Measurements from ENCODE around the gene PLA2G2D. TPM values are rescaled to one million over a fixed set of nuclear protein-coding genes. Genes with fewer than 3 reads are reported as not detected.
"Not testable (repeated sequence)": the region's sequence is repeated elsewhere in the genome, so short reads cannot be mapped to it uniquely, and the experiment has no call there.

Gene PLA2G2D
- total RNA-seq, 1 experiment from 2014 or later: not detected

DNA sequence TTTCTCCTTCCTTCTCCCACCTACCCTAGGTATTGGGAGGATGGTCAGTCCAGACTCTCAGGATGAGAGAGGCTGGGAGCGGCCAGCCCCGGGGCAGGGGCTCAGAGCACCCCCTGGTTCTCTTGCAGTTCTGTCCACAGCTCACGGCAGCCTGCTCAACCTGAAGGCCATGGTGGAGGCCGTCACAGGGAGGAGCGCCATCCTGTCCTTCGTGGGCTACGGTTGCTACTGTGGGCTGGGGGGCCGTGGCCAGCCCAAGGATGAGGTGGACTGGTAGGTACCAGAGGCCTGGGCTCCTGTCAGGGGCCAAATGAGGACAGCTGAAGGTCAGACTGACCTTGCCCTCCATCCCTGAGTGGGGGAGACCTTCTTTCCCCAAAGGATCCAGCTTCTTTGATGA lies 24.0 kb upstream of the PLA2G2D start:
- no peak for DNase-seq (ENCODE audit: low read depth)

DNA sequence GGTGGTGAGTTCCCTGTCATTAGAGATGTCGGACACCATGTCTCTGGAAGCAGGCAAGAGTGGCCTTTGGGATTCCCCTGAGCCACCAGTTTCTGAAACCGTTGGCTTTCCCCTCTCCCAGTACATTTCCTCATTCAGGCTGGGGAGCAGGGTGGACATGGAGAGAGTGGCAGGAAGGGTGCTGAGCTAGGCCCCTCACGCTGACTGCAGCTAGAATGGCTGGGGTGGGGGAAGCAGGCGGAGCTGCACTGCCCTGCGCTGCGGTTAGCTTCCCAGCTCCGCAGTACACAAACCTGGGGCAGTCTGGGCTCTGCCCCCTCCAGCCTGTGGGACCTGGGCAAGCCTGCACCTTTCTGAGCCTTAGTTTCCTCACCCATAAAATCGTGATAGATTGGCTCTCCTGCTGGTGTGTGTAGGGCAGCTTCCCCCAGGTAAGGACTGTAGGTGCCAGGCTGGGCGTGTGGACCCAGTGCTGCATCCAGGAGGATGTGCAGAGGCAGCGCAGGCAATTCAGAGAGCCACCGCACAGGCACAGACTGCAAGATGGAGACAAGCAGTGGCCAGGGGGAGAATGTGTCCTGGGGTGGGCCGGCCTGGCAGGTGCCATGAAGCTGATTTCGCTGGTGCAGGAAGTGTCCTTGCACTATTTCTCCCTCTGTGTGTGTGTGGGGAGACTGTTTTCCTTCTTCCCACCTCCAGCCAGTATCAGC lies 22.8 kb upstream of the PLA2G2D start:
- DNase-seq (ENCODE audit: low read depth): no peak

DNA sequence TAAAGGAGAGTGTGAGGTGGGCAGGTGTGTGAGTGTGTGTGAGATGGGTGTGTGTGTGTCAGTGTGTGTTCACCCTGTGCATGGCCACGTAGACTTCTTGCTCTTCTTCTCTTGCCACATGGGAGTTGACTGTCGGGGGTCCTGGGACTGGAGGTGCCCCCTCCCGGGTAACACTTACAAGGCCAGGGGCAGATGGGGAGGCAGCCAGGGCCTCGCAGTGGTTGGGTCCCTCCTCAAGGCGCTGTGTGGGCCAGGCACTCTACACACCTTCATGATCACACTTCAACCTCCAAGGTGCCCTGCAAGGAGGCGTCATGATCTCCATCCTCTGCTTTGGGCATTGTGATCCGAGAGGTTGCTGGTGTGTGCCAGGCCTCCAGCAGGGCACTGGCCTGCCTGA lies 22.1 kb upstream of the PLA2G2D start:
- DNase-seq (ENCODE audit: low read depth): no peak

DNA sequence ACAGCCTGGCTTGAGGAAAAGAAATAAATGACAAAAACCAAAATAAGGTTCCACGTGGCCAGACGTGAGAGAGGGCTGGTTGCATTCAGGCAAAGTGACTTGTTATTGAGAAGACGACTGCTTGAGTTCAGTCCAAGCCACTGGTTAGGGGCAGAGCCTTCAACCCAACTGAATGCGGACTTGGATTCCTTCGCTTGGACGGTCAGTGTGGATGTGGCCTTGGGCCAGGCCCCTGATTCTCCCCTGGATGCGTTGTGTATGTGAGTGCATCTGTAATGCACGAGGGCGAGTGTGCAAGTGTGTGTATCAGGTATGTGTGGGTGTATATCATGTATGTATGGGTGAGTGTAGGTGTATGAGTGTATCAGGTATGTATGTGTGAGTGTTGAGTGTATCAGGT lies 21.7 kb upstream of the PLA2G2D start:
- no peak for DNase-seq (ENCODE audit: low read depth)

DNA sequence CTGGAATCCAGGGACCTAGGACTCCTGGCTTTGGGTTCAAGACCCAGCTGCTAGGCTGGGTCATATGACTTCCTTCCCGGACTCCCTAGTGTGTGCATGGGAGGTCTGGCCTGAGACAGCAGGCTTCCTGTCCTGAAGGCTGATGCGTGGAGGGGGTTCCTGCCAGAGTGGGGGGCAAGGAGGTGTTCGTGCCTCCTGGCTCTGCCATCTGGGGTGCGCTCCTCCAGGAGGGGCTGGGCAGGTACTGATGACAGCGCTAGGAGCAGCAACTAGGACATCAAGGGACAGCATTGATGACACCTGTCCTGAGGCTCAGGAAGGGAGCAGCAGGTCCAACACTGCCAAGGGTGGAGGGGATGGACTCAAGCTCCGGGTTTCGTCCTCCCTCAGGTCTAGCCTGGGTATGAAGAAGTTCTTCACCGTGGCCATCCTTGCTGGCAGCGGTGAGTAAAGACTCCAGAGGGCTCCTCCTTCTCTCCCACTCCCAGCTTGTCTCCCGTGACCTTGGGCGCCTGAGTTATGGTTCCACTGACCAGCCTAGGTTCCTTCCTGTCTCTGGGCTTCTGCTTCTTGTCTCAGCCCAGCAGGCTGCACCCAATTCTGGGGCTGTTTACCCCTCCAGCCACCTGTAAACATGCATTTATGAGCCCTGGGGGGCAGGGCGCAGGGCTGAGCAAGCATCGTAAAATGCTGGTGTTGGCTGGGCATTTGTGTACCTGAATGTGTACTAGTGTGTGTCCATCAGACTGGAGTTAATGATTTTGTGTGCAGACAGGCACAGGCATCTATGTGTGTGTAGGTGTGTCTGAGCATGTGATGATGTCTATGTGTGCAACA lies 20.7 kb upstream of the PLA2G2D start:
- DNase-seq (ENCODE audit: low read depth): no peak

DNA sequence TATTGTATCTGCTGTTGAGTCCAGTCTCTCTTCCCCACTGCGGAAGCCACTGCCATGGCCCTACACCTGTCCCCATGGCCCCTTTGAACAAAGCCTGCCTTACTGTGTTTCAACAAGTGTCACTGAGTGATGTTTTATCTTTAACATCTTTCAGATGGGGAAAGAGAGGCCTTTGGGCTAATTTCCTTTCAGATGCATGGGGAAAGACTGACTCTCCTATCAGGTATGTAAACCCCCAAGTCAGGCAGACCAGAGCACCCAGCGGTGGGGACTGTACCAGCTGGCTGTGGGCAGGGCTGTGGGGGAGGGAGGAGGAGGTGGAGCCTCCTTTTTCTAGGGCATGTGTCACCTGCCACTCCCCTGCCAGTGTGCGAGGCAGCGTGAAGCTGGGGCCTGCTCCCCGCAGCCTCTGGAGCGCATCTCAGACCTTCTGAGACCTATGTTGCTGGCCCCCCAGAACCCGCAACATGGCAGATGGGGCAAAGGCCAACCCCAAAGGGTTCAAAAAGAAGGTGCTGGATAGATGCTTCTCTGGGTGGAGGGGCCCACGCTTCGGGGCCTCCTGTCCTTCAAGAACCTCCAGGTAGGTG lies 19.7 kb upstream of the PLA2G2D start, which contains the start of gene PLA2G2F:
Gene PLA2G2F (plus strand): TSS at position 363 of the 590 bp plus-strand sequence. CDS start 105 bp downstream, at position 468.
- DNase-seq (ENCODE audit: low read depth): no peak

DNA sequence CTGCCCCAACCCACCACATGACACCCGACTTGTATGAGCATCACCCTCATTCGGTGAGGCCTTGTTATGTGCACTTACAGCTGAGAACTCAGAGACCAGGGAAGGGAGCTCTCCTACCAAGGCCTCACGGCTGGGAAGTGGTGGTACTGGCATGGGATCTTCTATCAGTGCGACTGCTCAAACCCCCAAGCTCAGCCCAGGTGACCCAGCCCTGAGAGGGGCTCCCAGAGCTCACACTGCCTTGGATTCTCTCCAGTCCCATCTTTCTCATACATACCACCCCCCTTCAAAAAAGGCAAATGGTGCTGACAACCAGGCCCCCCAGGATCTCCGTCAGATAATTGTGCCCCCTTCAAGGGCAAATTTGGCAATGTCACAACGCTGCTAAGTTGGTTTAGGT lies 19.0 kb upstream of the PLA2G2D start:
- no peak for DNase-seq (ENCODE audit: low read depth)

DNA sequence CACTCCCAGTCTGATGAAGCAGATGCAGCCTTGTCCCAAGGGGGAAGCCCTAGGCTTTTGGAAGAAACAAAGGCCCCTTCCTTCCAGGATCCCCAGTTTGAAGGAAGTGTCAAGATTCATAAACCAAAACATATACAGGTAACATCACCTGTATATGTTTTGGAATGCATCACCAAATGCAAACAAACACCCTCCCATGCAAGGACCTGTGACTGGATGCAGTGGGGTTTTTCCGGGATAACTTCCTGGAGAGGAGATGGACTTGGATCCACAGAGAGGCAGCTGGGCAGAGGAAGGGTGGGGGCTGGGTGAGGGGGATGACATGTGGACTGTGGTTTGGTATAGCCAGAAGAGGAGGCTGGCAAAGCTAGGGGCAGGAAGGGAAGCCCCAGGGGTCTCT lies 18.3 kb upstream of the PLA2G2D start:
- DNase-seq (ENCODE audit: low read depth): no peak

DNA sequence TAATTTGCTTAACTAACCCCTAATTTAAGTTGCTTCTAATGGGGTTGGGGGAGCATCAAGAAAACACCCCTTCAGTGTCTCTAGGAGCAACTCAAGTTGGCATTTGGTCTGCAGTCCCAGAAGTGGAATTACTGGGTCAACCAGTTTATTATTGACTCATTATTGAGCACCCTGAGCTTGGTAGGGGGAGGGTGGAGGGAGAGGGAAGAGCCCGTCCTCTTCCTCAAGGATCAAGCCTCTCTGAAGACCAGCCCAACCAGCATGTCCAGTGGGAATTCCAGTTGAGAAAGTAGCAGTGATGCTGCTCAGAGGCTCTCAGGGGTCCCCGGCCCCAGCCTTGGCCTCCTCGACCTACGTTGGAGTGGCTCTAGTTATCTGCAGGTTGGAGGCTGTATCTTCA lies 17.7 kb upstream of the PLA2G2D start:
- no peak for DNase-seq (ENCODE audit: low read depth)

DNA sequence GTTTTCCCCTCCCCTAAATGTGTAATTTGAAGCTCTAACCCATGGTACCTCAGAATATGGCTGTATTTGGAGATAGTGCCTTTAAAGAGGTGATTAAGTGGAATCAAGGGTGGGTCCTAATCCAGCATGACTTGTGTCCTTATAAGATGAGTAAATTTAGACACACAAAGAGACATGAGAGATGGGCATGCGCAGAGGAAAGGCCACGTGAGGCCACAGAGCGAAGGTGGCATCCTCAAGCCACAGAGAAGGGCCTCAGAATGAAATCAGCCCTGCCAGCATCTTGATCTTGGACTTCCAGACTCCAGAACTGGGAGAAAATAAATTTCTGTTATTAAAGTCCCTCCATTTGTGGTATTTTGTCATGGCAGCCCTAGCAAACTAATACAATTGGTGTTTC lies 16.9 kb upstream of the PLA2G2D start:
- DNase-seq (ENCODE audit: low read depth): no peak

DNA sequence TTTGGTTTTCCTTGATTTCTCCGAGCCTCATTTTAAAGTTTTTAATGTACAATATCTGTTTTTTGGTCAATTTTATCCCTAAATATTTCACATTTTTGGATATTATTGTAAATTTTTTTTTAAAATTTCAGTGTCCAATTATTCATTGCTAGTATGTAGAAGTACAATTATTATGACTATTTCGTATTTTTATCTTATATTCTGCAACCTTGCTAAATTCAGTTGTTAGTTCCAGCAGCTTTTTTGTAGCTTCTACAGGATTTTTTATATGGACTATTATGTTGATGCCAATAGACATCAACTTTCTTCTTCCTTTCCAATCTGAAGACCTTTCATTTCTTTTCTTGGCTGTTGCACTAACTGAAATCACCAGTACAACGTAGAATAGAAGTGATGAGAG lies 15.7 kb upstream of the PLA2G2D start:
- DNase-seq (ENCODE audit: low read depth): no peak

DNA sequence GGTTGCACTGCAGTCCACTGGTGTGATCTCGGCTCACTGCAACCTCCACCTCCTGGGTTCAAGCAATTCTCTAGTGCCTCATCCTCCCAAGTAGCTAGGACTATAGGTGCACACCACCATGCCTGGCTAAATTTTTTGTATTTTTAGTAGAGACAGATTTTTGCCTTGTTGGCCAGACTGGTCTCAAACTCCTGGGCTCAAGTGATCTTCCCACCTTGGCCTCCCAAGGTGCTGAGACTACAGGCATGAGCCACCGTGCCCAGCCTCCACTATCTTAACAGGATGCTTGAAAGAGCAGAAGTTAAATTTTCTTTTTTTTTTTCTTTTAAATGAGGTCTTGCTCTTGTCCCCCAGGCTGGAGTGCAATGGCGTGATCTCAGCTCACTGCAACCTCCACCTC lies 11.2 kb upstream of the PLA2G2D start:
- not testable (repeated sequence) for DNase-seq (ENCODE audit: low read depth)

DNA sequence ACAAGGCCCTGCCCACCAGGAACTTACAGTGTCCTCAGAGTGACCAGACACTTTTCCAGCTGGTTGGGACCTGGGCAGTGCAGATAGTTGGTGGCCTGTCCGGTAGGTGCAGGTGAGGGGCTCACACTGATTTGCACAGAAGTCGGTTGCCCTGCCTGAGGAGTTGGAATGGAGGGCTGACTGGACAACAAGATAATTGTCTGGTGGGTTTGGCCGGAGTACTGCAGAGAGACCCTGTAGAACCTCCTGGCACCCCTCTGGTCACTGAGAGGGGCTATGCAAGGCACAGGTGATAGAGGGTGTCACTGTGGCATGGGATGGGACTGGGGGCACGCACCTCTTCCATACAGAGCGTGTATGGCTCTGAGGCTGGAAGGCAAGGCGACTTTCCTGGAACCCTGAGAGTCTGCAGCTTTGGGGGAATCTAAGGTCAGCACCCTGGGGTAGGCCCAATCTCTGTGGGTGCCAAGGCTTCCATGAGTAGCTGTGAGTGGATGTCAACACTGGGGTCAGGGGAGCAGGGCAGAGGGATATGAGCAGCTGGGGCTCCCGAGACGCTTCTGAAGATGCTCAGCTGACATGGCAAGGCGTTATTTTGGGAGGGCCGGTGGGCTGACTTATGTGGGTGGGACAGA lies 7.6 kb upstream of the PLA2G2D start:
- DNase-seq (ENCODE audit: low read depth): no peak

DNA sequence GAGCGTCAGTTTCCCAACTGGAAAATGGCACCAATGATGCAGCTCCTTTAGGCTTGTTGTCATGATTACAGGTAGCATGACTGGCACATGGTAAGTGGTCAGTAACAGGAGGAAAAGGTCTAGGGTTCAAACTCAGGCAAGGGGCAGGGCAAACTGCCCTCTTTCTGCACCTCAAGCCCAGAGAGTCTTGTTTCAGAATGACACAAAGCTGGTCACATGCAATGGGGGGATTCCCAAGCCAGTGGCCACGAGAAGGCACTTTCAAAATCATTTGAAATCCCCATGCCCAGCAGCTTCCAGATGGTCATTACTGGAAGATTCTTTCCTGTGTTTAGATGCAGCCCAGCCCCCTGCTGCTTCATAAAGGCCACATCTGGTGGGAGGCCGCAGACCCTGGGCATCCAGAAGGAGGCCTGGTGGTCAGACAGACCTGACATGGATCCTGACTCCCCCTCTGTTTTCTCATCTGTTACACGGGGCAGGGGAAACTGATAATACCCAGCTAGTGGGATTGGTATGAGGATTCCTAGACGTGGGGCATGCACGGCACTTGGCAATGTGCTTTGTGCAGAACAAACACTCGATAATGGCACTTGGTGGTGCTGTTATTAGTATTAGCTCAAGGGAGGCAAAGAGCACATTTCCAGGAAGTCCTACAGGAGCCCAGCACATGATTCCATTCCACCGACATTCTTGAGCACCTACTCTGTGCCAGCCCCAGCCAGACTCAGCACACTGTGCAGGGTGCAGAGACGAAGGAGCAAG lies 6.9 kb upstream of the PLA2G2D start:
- DNase-seq (ENCODE audit: low read depth): no peak

DNA sequence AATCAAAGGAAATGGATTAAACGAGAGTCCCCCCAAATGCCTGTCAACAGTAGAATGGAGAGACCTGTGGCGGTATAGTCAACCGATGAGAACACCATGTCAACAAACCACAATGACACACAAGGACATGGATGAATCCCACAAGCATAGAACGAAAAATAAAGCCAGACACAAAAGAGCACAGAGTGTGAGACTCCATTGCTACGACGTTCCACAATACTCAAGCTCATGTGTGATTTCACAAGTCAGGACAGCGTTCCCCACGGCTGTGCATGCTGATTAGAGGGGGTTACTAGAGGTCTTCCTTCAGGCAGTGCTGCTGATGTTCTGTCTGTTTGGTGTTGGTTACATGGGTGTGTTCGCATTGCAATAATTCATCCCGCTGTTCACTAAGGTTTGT lies 5.8 kb upstream of the PLA2G2D start:
- peak; percentile 42 for DNase-seq (ENCODE audit: low read depth)

DNA sequence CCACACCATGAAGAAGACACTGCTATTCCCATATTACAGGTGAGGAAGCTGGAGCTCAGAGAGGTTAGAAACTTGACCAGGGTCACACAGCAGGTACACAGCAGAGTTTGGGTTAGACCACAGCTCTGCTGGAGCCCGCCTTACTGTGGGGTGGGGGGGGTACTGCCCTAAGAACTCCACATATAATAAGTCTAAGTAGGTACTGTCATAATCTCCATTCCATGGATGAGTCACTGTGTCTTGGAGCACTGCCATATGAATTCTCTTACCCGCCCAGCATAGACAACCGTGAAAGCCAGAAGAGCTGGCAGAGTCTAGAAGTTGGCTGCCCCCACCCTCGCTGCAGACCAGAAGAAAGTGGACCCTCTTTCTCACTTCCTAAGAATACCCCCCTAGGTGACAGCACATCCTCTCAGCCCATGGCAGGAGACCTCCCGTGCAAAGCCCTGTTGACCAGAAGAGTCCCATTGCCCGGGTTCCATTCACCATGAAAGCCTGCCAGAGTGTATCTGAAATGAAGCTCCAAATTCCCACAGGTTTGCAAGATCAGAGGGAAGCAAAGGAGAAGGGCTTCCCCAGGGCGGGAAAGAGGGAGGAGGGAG lies 5.2 kb upstream of the PLA2G2D start:
- peak; percentile 89 for DNase-seq (ENCODE audit: low read depth)

DNA sequence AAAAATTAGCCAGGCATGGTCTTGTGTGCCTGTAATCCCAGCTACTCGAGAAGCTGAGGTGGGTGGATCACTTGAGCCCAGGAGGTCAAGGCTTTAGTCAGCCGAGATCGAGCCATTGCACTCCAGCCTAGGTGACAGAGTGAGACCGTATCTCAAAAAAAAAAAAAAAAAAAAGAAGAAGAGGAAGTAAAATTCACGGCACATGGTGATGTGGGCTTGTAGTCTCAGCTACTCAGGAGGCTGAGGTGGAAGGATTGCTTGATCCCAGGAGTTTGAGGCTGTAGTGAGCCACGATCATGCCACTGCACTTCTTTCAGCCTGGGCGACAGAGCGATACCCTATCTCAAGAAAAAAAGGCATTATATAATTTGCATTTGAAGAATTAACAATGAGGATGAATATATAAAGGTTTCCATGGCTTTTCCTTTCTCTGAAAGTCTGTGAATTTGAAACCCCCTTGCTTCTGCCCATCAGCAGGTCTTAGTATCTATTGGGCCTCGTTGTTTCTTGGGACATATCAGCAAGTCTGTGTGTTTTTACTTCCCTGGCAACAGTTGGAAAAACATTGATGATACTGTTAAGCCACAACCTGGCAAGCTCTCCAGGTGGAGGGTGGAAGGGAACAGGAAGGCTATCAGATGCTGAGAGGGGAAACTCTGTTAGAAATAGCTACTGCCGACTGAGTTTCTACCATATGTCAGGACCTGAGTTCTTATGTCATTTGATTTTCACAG lies 4.6 kb upstream of the PLA2G2D start:
- DNase-seq (ENCODE audit: low read depth): no peak

DNA sequence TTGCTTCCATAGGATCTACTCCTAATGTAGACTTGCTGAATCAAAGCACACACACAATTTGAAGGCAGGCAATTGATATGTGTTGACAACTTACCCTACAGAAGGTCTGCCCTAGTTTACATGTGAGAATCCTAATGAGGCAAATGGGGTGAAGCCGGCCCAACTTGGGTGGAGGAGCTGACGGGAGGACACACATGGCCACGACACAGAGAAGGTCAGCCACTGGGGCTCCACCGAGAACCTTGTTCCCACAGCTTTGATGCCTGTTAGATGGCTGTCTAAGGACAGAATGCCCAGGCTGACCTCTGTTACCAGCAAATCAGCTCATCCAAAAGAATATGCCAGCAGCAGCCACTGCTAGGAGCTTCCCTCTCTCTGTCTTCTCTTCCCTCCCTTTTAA lies 1.5 kb upstream of the PLA2G2D start:
- no peak for DNase-seq (ENCODE audit: low read depth)

DNA sequence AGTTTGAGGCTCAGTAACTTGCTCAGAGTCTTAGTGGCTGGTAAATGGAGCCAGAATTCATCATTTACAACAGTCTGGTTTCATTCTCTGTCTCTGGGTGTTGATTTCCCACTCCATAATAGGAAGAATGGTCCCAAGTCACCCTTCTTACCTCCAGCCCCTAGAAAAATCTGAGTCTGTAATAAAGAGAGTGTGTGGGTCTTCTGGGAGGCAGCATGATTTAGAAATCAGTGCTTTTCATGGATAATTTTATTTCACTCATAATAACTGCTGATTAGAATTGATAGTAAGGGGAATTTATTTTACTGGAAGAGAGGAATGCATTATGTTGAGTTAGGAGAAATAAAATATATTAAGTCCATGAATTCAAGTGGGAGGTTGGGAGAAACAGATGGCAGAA lies 2.1 kb downstream of the PLA2G2D start:
- DNase-seq (ENCODE audit: low read depth): no peak

DNA sequence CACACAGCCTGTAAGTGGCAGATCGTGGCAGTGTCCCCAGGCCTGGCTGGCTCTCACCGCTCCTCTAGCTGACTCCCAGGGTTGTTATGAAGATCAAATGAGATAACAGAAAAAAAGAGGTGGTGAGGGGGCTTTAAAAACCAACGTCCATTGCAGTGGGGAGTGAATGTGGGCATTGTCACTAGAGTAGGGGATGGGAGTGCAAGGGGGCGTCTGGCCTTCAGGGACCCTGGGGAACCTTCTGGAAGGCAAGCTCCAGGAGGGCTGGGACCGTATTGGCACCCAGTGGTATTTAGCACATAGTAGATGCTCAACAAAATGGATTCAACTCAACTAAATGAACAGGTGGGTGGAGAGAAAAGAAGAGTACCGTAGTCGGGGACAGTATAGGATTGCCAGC lies 3.4 kb downstream of the PLA2G2D start:
- DNase-seq (ENCODE audit: low read depth): no peak

DNA sequence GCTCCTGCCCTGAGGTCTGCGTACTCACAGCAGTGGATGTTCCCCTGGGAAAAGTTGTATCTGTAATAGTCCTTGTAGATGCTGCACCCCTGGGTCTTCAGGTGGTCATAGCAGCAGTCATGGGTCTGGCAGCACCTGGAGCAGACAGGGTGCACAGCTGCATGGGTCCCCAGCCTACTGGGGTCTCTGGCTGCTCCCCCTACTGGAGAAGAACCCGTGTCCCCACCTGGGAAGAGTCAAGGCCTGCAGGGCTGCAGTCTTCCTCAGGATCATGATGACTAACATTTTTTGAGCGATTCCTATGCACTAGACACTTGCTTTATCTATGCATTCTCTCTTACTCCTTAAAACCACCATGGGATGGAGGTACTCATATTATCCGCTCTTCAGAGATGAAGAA lies 3.9 kb downstream of the PLA2G2D start:
- no peak for DNase-seq (ENCODE audit: low read depth)
